HUES64 (cell line): ENCODE results near the gene PPP1R15B.

Experiments used
- H3K27ac ChIP-seq: 2 replicates; pipeline ENCODE4 v1.7.0; 2013; ENCODE audit warnings: low read depth, low read length, inconsistent platforms
- H3K27me3 ChIP-seq: 2 replicates; pipeline ENCODE4 v1.6.1; 2013; ENCODE audit warnings: mild to moderate bottlenecking, low read length; ENCODE audit not compliant: insufficient read depth
- H3K36me3 ChIP-seq: 2 replicates; pipeline ENCODE4 v1.6.1; 2013; ENCODE audit warnings: mild to moderate bottlenecking, low read length; ENCODE audit not compliant: insufficient read depth
- H3K4me1 ChIP-seq: 2 replicates; pipeline ENCODE4 v1.6.1; 2013; ENCODE audit warnings: mild to moderate bottlenecking, low read length, moderate library complexity; ENCODE audit not compliant: insufficient read depth
- H3K4me3 ChIP-seq: 2 replicates; pipeline ENCODE4 v1.5.1; 2013; ENCODE audit warnings: mild to moderate bottlenecking, low read length, moderate library complexity
- H3K9ac ChIP-seq: 2 replicates; pipeline ENCODE4 v1.6.1; 2013; ENCODE audit warnings: mild to moderate bottlenecking, low read depth, low read length
- H3K9me3 ChIP-seq: 2 replicates; pipeline ENCODE4 v1.6.1; 2013; ENCODE audit warnings: low read depth, low read length; ENCODE audit not compliant: insufficient read depth
- WGBS: fragments of 150-250, 120-280 bp; methylation state at CpG from one replicate; pipeline ENCODE4 v1.1.7; 2013; ENCODE audit warnings: missing lambda C conversion rate; 5-methylcytosine and 5-hydroxymethylcytosine counted together

PPP1R15B gene

DNA sequence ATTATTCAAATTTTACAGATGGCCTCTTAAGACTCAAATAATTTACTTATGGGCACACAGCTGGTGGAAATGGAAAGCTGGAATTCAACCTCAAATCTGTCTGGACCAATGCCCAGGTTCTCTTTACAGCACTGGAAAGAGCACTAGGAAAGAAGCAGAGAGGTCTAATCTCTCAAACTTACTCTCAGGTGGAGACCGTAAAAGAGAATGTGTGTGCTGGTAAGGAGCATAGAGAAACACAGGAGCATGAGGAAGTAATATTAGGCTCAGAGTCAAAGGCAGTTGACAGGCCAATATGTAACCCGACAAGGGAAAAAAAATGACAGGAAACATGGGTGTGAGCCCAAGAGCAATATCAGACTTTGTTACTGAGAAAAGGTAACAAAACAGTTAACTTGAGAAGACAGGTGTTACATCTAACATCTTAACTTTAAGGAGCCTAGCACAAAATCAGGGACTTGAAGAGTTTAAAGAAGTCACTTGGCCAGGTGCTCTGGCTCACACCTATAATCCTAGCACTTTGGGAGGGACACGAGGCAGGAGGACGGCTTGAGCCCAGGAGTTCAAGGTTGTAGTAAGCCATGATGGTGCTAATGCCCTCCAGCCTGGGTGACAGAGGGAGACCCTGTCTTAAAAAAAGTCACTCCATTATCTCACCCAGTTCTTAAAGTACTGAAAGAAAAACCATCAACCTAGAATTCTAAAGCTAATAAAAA is 20.7 kb downstream of the PPP1R15B start:
- WGBS, result 86% methylated on average over 4 of the region's 4 CpGs

DNA sequence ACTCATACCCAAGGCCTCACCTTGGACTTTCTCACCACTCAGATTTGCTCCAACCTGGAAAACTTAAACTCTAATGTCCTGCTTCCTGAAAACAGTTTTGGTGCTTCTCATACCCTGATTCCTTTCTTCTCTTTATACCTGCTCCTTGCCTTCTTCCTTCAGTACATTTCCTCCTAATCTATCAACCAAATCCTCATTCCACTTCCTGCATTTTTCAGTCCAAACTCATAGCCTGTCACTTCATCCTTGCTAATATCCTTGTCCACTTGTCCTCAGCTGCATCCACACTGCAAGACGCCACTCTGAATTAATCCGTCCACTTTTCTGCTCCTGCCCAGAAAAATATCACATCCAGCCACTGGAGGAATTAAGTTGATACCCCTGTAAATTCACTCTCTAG is 25.9 kb downstream of the PPP1R15B start:
- H3K36me3 ChIP-seq, result no peaks in the 10 kb centered on the region
- H3K4me1 ChIP-seq, result no peaks in the 10 kb centered on the region
- no peaks in the 10 kb centered on the region for H3K9me3 ChIP-seq
- no peak overlapping the region for H3K27ac ChIP-seq
- H3K4me3 ChIP-seq, result no peak overlapping the region
- H3K27me3 ChIP-seq, result peaks cover 16% of the 10 kb centered on the region; the same call in 1 of the 2 replicates
- no peak overlapping the region for H3K9ac ChIP-seq
- WGBS, result 93% methylated on average over 2 of the region's 2 CpGs

More for the DNA sequence above, 20.7 kb downstream of the PPP1R15B start:
- Histone ChIP-seq H3K9ac (no peak overlapping the region), H3K4me1 (no peaks in the 10 kb centered on the region), H3K9me3 (no peaks in the 10 kb centered on the region), H3K4me3 (no peak overlapping the region), H3K27ac (no peak overlapping the region), H3K36me3 (no peaks in the 10 kb centered on the region), H3K27me3 (peaks cover 4% of the 10 kb centered on the region; the same call in 1 of the 2 replicates)

DNA sequence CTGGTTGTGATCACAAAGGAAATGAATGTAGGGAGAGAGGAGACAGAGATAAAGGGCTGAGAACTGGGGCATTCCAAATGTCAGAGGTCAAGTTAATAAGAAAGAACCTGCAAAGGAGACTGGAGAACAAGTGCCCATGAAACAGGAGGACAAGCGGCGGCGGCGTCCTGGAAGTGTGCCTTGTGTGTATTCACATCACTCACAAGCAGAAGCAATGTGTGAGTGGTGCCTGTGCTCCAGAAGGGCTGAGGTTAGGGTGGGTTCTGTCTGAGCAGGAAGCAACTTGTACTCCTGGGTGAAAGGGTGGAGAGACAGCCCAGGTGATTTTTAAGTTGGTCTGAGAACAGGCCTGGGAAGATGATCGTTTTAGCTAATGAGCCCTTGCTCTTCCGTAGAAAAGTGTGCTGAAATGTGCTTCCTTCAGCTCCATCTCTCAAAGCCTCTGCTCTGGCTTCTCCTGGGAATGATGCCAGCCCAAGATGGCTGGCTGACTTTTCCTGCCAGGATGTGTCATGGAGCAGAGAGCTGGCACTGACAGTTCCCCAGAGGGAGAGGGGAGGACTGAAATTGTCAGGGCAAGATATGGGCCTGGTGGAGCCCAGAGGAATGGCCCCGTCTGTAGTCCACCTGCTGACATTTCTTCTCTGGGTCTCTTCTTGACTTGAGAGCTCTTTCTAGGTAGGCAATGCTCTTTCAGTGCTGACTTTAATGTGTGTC is 26.8 kb downstream of the PPP1R15B start:
- WGBS, result 92% methylated on average over 7 of the region's 7 CpGs
- no peak overlapping the region for H3K4me3 ChIP-seq
- H3K27ac ChIP-seq, result no peak overlapping the region
- no peaks in the 10 kb centered on the region for H3K9me3 ChIP-seq
- H3K36me3 ChIP-seq, result no peaks in the 10 kb centered on the region
- peaks cover 25% of the 10 kb centered on the region for H3K27me3 ChIP-seq
- H3K4me1 ChIP-seq, result no peaks in the 10 kb centered on the region
- no peak overlapping the region for H3K9ac ChIP-seq

DNA sequence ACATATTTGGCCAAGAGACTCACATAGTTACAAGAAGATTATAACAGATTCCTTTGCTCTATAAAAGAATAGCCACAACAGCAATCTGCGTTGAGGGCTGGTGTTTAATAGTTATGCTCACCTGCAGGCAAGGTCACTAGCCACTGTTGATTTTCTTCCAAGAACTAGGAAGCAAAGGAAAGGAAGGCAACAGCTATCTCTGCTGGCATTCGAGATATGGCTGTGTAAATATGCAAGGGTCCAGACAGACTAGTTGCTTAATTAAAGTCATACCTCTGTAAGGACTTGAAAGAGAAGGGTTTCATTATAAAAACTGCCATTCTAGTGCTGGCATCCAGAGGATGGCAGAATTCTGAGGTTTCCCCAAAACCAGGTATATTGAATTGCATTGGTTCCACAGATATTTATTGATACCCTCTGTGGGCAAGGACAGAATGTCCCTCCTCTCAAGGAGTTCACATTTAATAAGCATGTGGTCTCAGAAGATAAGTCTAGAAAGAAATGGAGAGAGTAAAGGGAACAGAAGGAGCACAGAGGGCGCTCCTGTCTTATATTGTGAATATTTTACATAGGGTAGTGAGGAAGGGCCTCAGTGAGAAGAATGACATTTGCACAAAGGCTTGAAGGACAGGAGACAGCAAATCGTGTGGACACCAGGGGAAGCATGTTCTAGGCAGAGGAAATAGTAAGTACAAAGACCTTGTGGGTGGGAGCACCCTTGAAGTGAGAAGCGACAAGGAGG is 28.3 kb downstream of the PPP1R15B start:
- H3K9me3 ChIP-seq, result no peaks in the 10 kb centered on the region
- WGBS, result 80% methylated on average over 5 of the region's 5 CpGs

DNA sequence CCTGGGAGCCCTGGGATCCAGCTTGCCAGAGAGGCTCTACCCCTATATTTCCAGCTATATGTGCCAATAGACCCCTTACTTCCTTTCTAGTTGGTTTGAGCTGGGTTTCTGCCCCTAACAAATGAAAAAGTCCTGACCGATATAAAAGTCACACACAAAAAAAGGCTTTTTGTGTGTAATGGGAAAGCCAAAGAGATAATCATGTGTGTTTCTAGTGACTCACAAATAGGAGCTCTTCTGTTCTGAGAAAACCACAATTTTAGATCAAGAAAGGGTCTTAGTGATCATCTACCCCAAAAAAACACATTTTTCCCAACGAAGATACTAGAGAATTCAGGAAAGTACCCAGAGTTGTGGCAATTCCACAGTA is 28.9 kb downstream of the PPP1R15B start:
- H3K27ac ChIP-seq, result no peak overlapping the region
- H3K27me3 ChIP-seq, result peaks cover 46% of the 10 kb centered on the region
- no peak overlapping the region for H3K9ac ChIP-seq
- no peaks in the 10 kb centered on the region for H3K36me3 ChIP-seq
- WGBS, result 94% methylated on average over 2 of the region's 2 CpGs
- no peak overlapping the region for H3K4me3 ChIP-seq
- H3K9me3 ChIP-seq, result no peaks in the 10 kb centered on the region
- H3K4me1 ChIP-seq, result 0 out of 2 replicates have a peak, but pooled peaks cover 4% of the 10 kb centered on the region

More for the DNA sequence above, 28.3 kb downstream of the PPP1R15B start:
- no peak overlapping the region for H3K27ac ChIP-seq
- H3K9ac ChIP-seq, result no peak overlapping the region
- 0 out of 2 replicates have a peak, but pooled peaks cover 3% of the 10 kb centered on the region for H3K4me1 ChIP-seq
- H3K27me3 ChIP-seq, result peaks cover 40% of the 10 kb centered on the region
- H3K36me3 ChIP-seq, result no peaks in the 10 kb centered on the region
- no peak overlapping the region for H3K4me3 ChIP-seq

DNA sequence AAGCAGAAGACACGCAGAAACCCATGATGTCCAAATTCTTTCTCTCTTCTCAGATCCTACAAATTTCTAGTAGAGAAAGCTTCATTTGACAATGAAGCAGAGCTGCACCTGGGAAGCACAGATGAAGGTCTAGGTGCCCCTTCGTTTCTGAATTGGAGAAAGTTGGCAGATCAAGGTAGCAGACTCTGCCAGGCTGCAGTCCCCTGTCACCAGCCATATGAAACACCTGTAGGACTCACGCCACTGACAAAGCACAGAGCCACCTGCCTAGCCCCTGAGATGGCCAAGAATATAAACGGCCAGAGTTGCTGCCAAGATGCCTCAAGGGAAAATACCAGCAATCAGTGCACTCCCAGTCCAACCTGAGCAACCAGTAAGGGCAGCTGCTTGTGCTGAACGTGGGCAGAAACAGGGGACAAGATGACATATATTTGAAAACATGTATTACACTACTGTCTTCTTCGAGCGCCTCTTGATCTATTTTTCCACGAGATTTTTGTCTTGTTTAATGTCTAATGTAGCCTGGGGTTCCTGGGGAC is 31.3 kb downstream of the PPP1R15B start:
- no peak overlapping the region for H3K9ac ChIP-seq
- H3K27me3 ChIP-seq, result peaks cover 64% of the 10 kb centered on the region
- no peaks in the 10 kb centered on the region for H3K9me3 ChIP-seq
- H3K27ac ChIP-seq, result no peak overlapping the region
- WGBS, result 82% methylated on average over 8 of the region's 8 CpGs
- no peaks in the 10 kb centered on the region for H3K36me3 ChIP-seq
- H3K4me1 ChIP-seq, result peaks cover 4% of the 10 kb centered on the region; the same call in 1 of the 2 replicates
- H3K4me3 ChIP-seq, result no peak overlapping the region

DNA sequence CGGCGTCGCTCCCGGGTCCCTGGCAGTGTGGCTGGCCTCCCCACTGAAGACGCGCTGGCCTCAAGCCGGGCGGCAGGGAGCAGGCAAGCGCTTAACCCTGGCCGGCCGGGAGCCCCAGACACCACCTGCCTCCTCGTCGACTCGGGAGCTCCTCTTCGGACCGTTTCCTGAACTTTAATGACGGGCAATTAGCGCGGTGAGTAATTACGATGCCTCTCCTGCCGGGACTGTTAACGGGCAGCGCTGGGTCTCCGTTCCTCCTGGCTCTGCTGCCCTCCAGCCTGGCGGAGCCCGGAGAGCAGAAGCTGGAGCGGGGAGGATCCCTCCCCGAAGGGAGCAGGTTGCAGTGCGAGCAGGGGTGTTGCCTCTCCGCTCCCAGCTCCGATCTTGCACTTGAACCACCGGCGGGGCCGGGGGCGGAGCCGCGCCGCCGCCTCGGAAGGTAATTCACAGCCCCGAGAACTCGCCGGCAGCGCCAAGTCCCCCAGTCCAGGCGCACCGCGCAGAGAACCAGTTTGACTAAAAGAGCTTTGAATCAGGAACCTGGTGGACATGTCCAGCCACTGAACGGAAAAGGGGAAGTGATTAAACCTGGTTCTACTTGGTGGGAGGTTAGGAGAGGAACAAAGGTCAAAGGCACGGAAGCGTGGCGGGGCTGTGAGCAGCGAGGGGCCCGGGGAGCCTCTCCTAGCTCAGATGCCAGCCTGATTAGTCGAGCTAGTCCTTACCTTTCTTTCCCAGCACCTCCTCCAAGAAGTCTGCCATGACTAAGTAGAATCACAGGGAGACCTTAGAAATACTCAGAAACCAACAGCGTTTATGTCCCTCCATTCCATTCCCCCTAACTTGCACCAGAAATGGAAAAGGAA is 33.6 kb downstream of the PPP1R15B start:
- H3K36me3 ChIP-seq, result no peaks in the 10 kb centered on the region
- peak overlapping the region; percentile 61 for H3K4me3 ChIP-seq
- H3K4me1 ChIP-seq, result peaks cover 4% of the 10 kb centered on the region; the same call in 1 of the 2 replicates
- H3K27ac ChIP-seq, result no peak overlapping the region
- peak overlapping the region; percentile 73 for H3K9ac ChIP-seq
- under 1% methylated on average over 55 of the region's 55 CpGs for WGBS
- no peaks in the 10 kb centered on the region for H3K9me3 ChIP-seq
- H3K27me3 ChIP-seq, result peaks cover 85% of the 10 kb centered on the region

DNA sequence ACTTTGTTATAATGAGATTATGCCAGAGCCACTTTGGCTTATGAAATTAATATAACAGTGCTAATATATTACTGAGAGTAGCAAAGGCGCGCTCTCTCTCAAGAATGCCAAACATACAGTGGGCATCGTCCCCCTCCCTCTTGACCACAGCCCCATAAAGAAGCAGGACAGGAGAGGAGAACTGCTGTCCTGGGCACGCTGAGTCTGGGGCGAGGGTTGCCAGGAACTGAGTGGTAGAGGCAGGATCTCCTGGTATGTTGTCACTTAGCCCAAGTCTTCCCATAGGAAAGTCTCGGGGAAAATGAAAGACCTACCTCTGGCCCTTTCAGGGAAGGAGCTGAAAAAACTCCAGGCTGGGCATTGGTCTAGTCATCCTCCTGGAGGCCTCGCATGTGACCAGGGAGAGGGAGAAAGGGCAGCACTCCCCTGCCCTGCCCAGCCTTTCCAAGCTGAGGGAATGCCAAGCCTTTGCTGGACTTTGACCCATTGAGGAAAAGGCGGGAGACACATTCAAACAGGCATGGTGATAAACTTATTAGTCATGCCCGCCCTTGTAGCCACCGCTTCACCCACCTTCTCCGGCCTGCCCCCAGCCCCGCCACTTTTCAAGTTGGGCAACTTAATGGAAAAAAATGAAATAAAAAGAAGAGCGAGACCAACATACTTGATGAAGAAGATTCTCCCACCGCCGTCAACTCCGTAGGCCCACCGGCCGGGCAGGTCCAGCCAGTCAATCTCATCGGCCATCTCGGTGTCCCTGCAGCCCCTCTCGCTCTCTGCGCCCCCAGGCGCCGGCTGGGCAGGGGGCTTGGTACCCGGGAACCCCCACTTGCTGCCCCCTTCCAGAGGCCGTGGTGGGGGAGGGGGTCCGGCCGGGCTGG is 34.5 kb downstream of the PPP1R15B start:
- Histone ChIP-seq H3K9me3 (no peaks in the 10 kb centered on the region), H3K9ac (peak overlapping the region; percentile 73), H3K36me3 (no peaks in the 10 kb centered on the region), H3K27me3 (peaks cover 82% of the 10 kb centered on the region), H3K27ac (no peak overlapping the region), H3K4me1 (peaks cover 4% of the 10 kb centered on the region; the same call in 1 of the 2 replicates), H3K4me3 (peak overlapping the region; percentile 61)
- WGBS, result 50% methylated on average over 28 of the region's 28 CpGs

DNA sequence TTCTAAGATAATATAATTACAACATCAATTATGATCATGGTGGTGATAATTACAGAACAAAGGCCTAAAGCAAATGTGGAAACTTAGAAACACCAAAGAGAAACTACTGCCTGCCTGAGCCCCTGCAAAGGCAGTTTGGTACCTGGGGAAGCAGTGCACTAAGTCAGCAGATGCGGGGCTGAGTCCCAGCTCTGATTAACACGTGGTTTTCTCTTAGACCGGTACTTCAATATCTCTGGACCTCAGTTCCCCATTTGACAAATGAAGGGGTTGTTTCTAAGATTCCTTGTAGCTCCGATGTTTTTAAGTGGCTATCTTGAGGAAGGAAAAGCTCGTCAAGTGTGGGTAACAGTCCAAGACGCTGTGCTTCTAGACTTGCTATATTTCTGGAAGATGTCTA is 35.2 kb downstream of the PPP1R15B start:
- Histone ChIP-seq H3K27me3 (peaks cover 85% of the 10 kb centered on the region), H3K9me3 (no peaks in the 10 kb centered on the region), H3K4me1 (peaks cover 4% of the 10 kb centered on the region; the same call in 1 of the 2 replicates), H3K9ac (no peak overlapping the region), H3K36me3 (no peaks in the 10 kb centered on the region), H3K4me3 (no peak overlapping the region), H3K27ac (no peak overlapping the region)
- 92% methylated on average over 6 of the region's 6 CpGs for WGBS
